Measurements from ENCODE around the gene MRPS15.

The MRPS15 gene

DNA sequence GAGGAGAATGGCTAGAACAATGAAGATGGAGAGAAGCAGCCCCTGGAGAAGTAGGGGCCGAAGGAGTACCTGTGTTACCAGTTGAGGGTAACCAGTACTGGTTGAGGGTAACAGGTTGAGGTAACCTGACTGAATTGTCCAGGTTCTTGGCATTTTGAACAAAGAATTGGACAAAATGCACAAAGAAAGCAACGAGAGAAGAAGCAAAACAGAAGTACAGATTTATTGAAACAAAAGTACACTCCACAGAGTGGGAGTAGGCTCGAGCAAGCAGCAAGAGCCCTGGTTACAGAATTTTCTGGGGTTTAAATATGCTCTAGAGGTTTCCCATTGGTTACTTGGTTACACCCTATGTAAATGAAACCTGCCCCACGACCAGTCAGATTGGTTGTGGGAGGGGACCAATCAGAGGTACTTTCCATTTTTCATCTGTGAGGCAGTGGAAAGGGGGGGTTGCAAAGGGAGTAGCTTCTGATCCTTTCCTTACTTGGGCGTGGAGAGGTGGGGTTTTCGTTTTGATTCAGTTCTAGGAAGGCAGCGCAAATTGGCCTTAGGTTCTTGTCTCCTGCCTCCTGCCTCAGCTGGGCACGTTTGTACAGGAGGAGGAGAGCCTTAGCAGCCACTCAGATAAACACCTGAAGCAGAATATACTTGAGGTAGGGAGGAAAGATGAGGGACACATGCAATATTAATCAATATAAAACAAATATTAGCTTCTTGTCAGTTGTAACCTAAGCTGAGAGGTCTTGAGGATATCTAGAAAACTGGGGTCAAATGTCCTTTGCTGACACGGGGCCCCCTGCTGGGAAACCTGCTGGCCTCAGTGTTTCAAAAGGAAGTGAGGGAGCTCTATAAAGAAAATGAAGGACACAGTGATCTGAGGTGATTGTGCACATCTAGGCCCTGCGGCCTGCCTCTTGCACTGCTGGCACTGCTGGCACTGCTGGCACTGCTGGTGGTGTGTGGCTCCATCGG is 52.2 kb downstream of the MRPS15 start:
- no peaks in the 10 kb centered on the region for H3K27me3 Mint-ChIP-seq
- peak; percentile 62 for ATAC-seq (ENCODE audit: low read depth)

DNA sequence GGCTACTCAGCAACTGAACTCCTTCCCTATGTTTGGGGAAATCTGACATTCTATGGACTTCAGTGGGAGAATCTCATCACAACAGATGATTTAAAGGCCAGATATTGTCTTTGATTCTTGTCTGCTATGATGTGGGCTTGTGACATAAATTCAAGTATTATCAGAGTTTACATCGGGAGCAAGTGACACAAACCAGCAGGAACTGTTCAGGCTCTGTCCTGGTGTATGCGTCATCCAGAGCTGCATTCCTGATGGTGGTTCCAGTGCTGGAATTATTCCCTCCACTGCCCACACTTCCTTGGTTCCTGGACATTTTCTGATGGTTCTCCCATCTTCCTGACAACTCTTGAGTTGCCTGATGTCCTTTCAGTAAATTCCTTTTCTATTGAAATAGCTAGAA is 55.7 kb downstream of the MRPS15 start:
- Mint-ChIP-seq H3K4me3 (no peak overlapping the region), H3K27me3 (no peaks in the 10 kb centered on the region), H3K4me1 (peaks cover 23% of the 10 kb centered on the region), H3K27ac (no peak overlapping the region), H3K36me3 (peaks cover 18% of the 10 kb centered on the region), H3K9me3 (peaks cover 8% of the 10 kb centered on the region)
- no peak for DNase-seq (ENCODE audit: low spot score in 2 of 2)
- no peak for ATAC-seq (ENCODE audit: low read depth)

More for the DNA sequence above, 52.2 kb downstream of the MRPS15 start:
- no peak for DNase-seq (ENCODE audit: low spot score in 2 of 2)
- Mint-ChIP-seq H3K4me1 (peaks cover 12% of the 10 kb centered on the region), H3K9me3 (peaks cover 3% of the 10 kb centered on the region), H3K4me3 (no peak overlapping the region), H3K27ac (no peak overlapping the region), H3K36me3 (peaks cover 14% of the 10 kb centered on the region)

DNA sequence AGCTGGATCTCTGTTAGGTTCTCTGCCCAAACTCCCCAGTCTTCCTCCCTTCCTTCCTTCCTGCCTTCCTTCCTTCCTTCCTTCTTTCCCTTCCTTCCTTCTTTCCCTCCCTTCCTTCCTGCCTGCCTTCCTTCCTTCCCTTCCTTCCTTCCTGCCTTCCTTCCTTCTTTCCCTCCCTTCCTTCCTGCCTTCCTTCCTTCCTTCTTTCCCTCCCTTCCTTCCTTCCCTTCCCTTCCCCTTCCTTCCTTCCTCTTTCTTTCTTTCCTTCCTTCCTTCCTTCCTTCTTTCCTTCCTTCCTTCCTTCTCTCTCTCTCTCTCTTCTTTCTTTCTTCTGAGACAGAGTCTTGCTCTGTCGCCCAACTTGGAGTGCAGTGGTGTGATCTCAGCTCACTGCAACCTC is 57.7 kb downstream of the MRPS15 start:
- Mint-ChIP-seq H3K9me3 (peaks cover 6% of the 10 kb centered on the region), H3K36me3 (peaks cover 16% of the 10 kb centered on the region), H3K27ac (peak overlapping the region; percentile 88), H3K4me3 (no peak overlapping the region), H3K4me1 (peaks cover 18% of the 10 kb centered on the region), H3K27me3 (no peaks in the 10 kb centered on the region)
- DNase-seq (ENCODE audit: low spot score in 2 of 2) (no peak), ATAC-seq (ENCODE audit: low read depth) (no peak)
